AG09309 (cell line): ENCODE measurements around the gene PCAT7.
"Not testable (repeated sequence)": the region's sequence is repeated elsewhere in the genome, so short reads cannot be mapped to it uniquely, and the experiment has no call there.

Experiments
- DNase-seq: peaks from one replicate; pipeline ENCODE4 v3.0.0-alpha.2; 2010; ENCODE audit warnings: low read depth
- H3K4me3 ChIP-seq: 2 replicates; pipeline ENCODE4 v1.5.1; 2011; ENCODE audit warnings: mild to moderate bottlenecking, low read depth, low read length, moderate library complexity; ENCODE audit not compliant: control insufficient read depth
- TF ChIP-seq, protein P1 (sequence below): IDR thresholded peaks from 2 replicates; pipeline ENCODE4 v1.5.1; 2011; ENCODE audit warnings: mild to moderate bottlenecking, low read depth, low read length, inconsistent platforms; ENCODE audit not compliant: insufficient read depth, control insufficient read depth; ENCODE audit errors: missing control alignments

The PCAT7 gene

DNA sequence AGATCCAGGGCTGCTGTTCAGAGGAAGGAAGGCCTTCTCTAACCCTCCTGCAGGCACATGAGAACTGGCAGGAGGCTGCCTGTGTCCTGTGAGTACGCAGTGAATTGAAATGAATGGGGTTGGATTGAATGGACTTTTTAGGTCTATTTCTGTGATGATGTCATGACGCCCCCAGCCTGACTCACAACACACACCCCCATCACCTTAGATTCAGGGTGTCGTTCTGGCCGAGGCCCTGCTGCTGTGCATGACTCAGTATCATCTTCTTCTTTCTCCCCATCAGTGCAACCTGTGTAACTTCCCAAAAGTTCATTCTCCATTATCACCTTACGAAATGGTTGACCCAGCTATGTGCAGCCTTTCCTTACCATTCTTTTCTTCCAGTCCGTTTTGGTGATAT lies 5.4 kb downstream of the PCAT7 start:
- no peak overlapping the region for H3K4me3 ChIP-seq
- TF ChIP-seq, protein P1, sequence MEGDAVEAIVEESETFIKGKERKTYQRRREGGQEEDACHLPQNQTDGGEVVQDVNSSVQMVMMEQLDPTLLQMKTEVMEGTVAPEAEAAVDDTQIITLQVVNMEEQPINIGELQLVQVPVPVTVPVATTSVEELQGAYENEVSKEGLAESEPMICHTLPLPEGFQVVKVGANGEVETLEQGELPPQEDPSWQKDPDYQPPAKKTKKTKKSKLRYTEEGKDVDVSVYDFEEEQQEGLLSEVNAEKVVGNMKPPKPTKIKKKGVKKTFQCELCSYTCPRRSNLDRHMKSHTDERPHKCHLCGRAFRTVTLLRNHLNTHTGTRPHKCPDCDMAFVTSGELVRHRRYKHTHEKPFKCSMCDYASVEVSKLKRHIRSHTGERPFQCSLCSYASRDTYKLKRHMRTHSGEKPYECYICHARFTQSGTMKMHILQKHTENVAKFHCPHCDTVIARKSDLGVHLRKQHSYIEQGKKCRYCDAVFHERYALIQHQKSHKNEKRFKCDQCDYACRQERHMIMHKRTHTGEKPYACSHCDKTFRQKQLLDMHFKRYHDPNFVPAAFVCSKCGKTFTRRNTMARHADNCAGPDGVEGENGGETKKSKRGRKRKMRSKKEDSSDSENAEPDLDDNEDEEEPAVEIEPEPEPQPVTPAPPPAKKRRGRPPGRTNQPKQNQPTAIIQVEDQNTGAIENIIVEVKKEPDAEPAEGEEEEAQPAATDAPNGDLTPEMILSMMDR, result no peak
- DNase-seq, result no peak

DNA sequence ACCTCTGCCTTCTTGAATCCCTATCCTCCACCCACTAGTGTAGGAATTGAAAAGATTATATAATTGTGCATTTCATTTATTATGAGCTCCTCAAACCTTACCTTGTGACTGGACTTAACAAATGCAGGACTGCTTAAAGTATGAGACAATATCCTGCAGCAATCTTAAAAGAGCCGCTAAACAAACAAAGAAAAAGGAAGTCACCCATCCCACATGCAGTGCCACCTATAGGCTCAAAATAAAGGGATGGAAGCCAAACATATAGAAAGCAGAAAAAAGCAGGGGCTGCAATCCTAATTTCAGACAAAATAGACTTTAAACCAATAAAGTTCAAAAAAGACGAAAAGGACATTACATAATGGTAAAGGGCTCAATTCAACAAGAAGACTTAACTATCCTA lies 8.7 kb downstream of the PCAT7 start:
- TF ChIP-seq, protein P1, result no peak
- no peak overlapping the region for H3K4me3 ChIP-seq
- no peak for DNase-seq

DNA sequence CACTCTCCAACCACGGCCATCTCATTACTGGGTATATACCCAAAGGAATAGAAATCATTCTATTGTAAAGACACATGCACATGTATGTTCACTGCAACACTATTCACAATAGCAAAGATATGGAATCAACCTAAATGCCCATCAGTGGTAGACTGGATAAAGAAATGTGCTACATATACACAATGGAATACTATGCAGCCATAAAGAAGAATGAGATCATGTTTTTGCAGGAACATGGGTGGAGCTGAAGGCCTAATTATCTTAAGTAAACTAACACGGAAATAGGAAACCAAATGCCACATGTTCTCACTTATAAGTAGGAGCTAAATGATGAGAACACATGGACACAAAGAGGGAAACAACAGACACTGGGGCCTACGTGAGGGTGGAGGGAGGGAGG lies 9.4 kb downstream of the PCAT7 start:
- H3K4me3 ChIP-seq, DNase-seq: not testable (repeated sequence)

DNA sequence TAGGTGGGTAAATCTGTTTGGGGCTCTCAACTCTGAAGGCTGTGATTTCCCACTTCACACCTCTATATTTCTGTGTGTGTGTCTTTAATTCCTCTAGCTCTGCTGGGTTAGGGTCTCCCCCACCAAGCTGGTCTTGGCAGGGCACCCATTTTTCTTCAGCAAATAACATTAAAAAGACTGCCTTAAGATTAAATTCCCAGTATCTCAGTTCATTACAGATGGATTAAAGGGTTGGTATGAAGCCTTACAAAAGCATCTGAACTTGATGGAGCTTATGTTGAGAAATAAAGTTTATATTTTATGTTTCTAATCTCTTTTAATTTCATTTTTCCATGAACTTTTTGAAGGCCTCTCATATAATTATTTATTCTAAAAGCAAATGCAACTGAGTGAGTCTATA lies 11.7 kb downstream of the PCAT7 start:
- no peak overlapping the region for H3K4me3 ChIP-seq
- DNase-seq, result no peak
- TF ChIP-seq, protein P1, result no peak

DNA sequence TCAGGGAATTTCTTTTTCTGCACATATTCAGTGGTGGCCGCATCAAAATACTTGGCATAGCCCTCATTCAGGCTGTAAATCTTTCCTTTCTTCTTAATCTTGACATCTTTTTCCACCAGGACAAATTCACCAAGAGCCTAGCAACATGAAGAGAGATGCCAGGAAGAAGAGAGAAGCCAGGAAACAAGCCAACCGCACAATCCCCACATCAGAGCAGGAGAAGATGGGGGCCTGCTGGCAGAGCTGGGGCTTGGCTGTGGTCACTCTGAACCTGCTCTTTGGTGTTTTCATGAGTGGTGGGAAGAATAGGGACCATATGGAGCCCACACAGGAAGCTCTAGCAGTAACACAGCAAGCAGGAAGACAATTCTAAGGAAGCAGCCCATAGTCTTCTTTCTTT lies 12.4 kb downstream of the PCAT7 start:
- DNase-seq, result no peak
- no peak overlapping the region for H3K4me3 ChIP-seq
- TF ChIP-seq, protein P1, result no peak

DNA sequence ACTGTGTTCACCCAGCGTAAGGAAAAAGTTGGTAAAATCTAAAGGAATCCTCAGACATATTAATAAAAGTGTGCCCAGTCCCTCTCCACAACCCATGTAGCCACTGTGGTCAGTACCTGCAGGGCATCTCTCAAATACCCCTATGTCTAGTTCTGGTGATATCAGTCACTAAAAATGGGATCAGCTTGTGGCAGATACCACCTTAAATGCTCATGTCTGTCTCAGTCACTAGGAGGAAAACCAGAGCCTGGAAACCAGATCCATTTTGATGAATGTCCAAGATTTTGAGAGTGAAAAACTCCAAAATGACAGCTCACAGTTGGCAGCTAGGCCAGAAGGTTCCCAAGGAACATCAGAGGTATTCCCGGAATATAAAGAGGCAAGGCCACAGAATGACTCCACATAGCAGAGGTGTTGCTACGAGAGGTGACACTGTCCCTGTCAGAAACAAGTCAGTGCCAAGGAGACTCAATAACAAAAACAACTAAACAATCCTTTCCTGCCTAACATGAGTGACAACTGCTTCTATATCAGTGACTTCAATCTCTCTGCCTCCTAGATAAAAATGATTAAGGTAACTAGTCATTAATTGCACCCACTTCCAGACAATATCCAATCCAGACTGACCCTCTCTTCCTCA lies 13.5 kb downstream of the PCAT7 start:
- no peak for DNase-seq
- TF ChIP-seq, protein P1, result no peak
- H3K4me3 ChIP-seq, result no peak overlapping the region

DNA sequence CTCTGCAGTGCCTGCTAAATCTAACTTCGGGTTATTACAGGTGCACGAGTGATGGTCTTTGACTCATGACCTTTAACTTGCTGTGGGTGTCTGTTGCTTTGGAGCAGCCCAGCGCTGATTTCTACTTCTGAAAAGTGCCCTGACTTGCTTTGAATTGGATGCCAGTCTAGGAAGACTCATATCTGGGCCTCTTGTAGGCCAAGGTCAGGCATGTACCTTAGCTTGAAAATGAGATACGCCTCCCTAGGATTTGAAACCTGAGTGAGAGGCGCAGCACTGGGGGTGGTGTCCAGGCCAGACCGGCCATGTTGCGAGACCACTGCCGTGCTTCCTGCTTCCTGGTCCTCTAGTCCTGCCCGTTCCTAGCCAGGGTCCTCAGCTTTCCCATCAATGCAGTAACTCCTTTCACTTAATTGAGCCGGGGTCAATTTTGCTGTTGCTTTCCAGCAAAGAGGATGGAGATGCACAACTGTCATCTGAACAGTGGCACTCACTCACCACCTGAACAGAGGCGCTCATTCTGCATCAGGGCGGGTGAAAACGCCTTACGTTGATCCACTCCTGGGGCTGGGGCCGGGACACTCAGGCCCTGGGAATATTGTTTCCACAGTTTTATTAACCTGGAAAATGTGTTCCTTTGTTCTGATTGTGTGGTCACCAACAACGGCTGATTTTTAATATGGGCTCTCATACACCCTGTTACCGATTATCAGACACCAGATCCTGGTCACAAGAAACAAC lies 14.3 kb downstream of the PCAT7 start:
- no peak overlapping the region for H3K4me3 ChIP-seq
- no peak for DNase-seq
- TF ChIP-seq, protein P1, result no peak
